Activated T-helper 9 cell treated with anti-CD3 and anti-CD28 coated beads, Interleukin-2, amount 50 U/mL, for 16 hours (primary cell): ENCODE data around the gene ZNF207.
"Not testable (repeated sequence)": the region's sequence is repeated elsewhere in the genome, so short reads cannot be mapped to it uniquely, and the experiment has no call there.

Source experiments
- DNase-seq: peaks from one replicate; pipeline ENCODE4 v3.0.0-alpha.2; 2020; ENCODE audit warnings: low read depth

Gene ZNF207

GRCh38 chr17:32388128-32388527, 38.2 kb downstream of the ZNF207 start:
- DNase-seq = not testable (repeated sequence)

GRCh38 chr17:32388613-32389459, 38.9 kb downstream of the ZNF207 start:
- no peak for DNase-seq

DNA sequence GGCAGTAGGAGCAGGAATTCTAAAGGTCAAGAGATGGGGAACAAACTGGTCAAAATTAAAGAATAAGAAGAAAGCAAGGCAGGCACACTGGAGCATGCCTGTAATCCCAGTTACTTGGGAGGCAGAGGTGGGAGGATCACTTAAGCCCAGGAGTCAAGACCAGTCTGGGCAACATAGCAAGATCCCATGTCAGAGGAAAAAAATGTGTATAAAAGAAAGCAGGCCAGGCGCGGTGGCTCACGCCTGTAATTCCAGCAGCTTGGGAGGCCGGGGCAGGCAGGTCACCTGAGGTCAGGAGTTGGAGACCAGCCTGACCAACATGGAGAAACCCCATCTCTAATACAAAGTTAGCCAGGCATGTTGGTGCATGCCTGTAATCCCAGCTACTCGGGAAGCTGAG, 43.9 kb downstream of the ZNF207 start:
- no peak for DNase-seq

DNA sequence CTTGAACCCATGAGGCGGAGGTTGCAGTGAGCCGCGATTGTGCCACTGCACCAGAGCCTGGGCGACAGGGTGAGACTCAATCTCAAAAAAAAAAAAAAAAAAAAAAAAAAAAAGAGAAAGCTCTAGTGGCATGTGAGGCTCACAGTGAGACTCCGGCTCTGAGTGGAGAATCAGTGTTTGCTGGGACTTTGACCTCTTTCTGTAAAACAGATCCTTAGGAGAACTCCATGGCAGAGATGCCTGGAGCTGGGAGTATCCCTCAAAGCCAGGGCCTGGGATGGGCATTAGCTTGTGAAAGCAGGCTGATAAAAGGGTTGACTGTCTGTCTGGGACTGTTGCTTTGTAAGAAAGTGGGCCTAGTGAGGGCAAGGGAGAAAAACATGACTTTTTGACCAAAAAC, 46.4 kb downstream of the ZNF207 start:
- no peak for DNase-seq

DNA sequence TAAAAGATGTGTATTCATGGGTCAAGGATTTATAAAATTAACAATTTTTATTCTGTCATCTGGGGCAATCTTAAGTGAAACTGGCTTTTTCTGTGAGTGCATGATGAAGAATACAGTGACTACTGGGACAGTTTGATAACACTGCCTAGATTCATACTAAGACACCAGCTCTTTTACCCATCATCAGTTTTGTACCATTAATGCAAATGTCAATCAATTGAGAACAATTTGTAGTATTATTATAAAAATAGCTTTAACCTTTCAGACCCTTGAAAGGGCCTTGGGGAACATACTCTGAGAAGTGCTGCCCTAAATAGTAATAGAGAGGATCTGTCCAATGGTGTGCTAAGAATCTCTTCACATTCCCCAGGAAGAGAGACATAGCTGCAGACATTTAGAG, 49.0 kb downstream of the ZNF207 start:
- DNase-seq = no peak

DNA sequence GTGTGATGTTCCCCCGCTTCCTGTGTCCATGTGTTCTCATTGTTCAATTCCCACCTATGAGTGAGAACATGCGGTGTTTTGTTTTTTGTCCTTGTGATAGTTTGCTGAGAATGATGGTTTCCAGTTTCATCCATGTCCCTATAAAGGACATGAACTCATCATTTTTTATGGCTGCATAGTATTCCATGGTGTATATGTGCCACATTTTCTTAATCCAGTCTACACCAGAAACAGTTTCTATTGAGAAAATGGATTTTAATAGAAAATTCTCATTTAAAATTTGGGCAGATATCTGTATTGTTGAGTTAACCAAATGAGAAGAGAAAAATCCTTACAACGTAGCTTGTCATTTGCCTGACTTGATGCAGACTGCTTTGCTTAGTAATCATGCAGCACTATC, 60.1 kb downstream of the ZNF207 start:
- DNase-seq = not testable (repeated sequence)

DNA sequence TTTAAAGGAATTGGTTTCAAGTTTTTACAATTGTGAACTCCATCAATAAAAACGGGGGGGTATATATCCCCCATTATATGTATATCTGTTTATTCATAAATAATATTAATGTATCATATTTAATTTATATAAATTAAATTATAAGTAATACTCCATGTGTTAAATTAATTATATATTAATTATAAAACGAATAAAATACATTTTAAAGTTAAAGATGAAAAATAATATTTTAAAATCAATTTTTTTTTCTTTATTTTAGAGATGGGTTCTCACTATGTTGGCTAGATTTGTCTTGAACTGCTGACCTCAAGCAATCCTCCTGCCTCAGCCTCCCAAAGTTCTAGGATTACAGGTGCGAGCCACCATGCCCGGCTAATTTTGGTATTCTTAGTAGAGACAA, 76.9 kb downstream of the ZNF207 start:
- no peak for DNase-seq

GRCh38 chr17:32429598-32429997, 79.6 kb downstream of the ZNF207 start:
- no peak for DNase-seq
